ENCODE measurements around the gene GSK3B. TPM values are rescaled to one million over a fixed set of nuclear protein-coding genes. Genes with fewer than 3 reads are reported as not detected.

GSK3B gene
- polyA plus RNA-seq, 1 donor (not counting 4 experiments of a cell fraction or from before 2014, with no cell fraction given) = 73.3 TPM

- H3K27me3 ChIP-seq (ENCODE audit: control insufficient read depth, extremely low read depth, insufficient read depth, low read length) = no peaks in the 10 kb centered on the region
- DNase-seq (ENCODE audit: low read depth, low spot score) = no peak
- H3K4me3 ChIP-seq (ENCODE audit: control insufficient read depth in 2 of 3, extremely low read depth in 1 of 3, insufficient read depth in 2 of 3, low read depth in 1 of 3, low read length in 3 of 3) = no peak overlapping the region
- no peak for FAIRE-seq
- H3K9me3 ChIP-seq (ENCODE audit: control insufficient read depth, low read depth, low read length) = peaks cover 18% of the 10 kb centered on the region
- H3K27ac ChIP-seq (ENCODE audit: control insufficient read depth, insufficient read depth, low read length) = no peak overlapping the region
- H3K9me1 ChIP-seq (ENCODE audit: control insufficient read depth, extremely low read depth, insufficient read depth, low read length) = no peaks in the 10 kb centered on the region
- H2AFZ ChIP-seq (ENCODE audit: control insufficient read depth, low read length) = no peak overlapping the region
- no peak overlapping the region for H3K9ac ChIP-seq (ENCODE audit: control insufficient read depth, extremely low read depth, insufficient read depth, low read length)
- H3K79me2 ChIP-seq (ENCODE audit: control insufficient read depth, insufficient read depth, low read length) = peaks cover 100% of the 10 kb centered on the region
- peaks cover 5 to 16% of the 10 kb centered on the region in 2 experiments for H3K36me3 ChIP-seq (ENCODE audit: control insufficient read depth in 2 of 2, extremely low read depth in 1 of 2, insufficient read depth in 2 of 2, low read length in 2 of 2)
- no peak for TF ChIP-seq CTCF (optimal IDR thresholded peaks at IDR 0.05 in 1 of 3, IDR thresholded peaks at IDR 0.05 in 1 of 3, conservative IDR thresholded peaks at IDR 0.05 in 1 of 3; ENCODE audit: extremely low read depth in 1 of 3, insufficient read depth in 2 of 3, low read length in 3 of 3)
- H3K4me2 ChIP-seq (ENCODE audit: control insufficient read depth, extremely low read depth, insufficient read depth, low read depth, low read length) = no peak overlapping the region
- no peaks in the 10 kb centered on the region for H3K4me1 ChIP-seq (ENCODE audit: control insufficient read depth, extremely low read depth, insufficient read depth, low read length)
- H4K20me1 ChIP-seq (ENCODE audit: control insufficient read depth, extremely low read depth, insufficient read depth, low read length) = peaks cover 32% of the 10 kb centered on the region
- dilution Hi-C loops (cut with MboI; ENCODE audit: extremely low pct_ligation_motif_present, low sequenced_read_pairs) = no loop called here
Observed at GRCh38 chr3:120039642-120040610, 54.3 kb downstream of the GSK3B start.

GRCh38 chr3:120033596-120033995, 60.7 kb downstream of the GSK3B start:
- dilution Hi-C loops (cut with MboI; ENCODE audit: extremely low pct_ligation_motif_present, low sequenced_read_pairs) = no loop called here
- H3K36me3 ChIP-seq (ENCODE audit: control insufficient read depth in 2 of 2, extremely low read depth in 1 of 2, insufficient read depth in 2 of 2, low read length in 2 of 2) = no peaks in the 10 kb centered on the region
- no peak for FAIRE-seq

More at GRCh38 chr3:120033596-120033995, 60.7 kb downstream of the GSK3B start:
- H3K9ac ChIP-seq (ENCODE audit: control insufficient read depth, extremely low read depth, insufficient read depth, low read length) = no peak overlapping the region
- no peak for DNase-seq (ENCODE audit: low read depth, low spot score)
- no peak overlapping the region for H3K4me3 ChIP-seq (ENCODE audit: control insufficient read depth in 2 of 3, extremely low read depth in 1 of 3, insufficient read depth in 2 of 3, low read depth in 1 of 3, low read length in 3 of 3)
- peaks cover 30% of the 10 kb centered on the region for H4K20me1 ChIP-seq (ENCODE audit: control insufficient read depth, extremely low read depth, insufficient read depth, low read length)
- H3K4me2 ChIP-seq (ENCODE audit: control insufficient read depth, extremely low read depth, insufficient read depth, low read depth, low read length) = no peak overlapping the region
- TF ChIP-seq CTCF (optimal IDR thresholded peaks at IDR 0.05 in 1 of 3, IDR thresholded peaks at IDR 0.05 in 1 of 3, conservative IDR thresholded peaks at IDR 0.05 in 1 of 3; ENCODE audit: extremely low read depth in 1 of 3, insufficient read depth in 2 of 3, low read length in 3 of 3) (no peak), EZH2 (IDR thresholded peaks at IDR 0.05; ENCODE audit: low read length) (no peak)
- H3K9me3 ChIP-seq (ENCODE audit: control insufficient read depth, low read depth, low read length) = no peaks in the 10 kb centered on the region
- no peaks in the 10 kb centered on the region for H3K4me1 ChIP-seq (ENCODE audit: control insufficient read depth, extremely low read depth, insufficient read depth, low read length)
- H3K79me2 ChIP-seq (ENCODE audit: control insufficient read depth, insufficient read depth, low read length) = peaks cover 100% of the 10 kb centered on the region
- no peak overlapping the region for H3K27ac ChIP-seq (ENCODE audit: control insufficient read depth, insufficient read depth, low read length)
- peaks cover 3% of the 10 kb centered on the region for H3K9me1 ChIP-seq (ENCODE audit: control insufficient read depth, extremely low read depth, insufficient read depth, low read length)
- H3K27me3 ChIP-seq (ENCODE audit: control insufficient read depth, extremely low read depth, insufficient read depth, low read length) = no peaks in the 10 kb centered on the region
- H2AFZ ChIP-seq (ENCODE audit: control insufficient read depth, low read length) = no peak overlapping the region
